Left colon (tissue), 2 donors: ENCODE data around the gene AKNA. TPM values are rescaled to one million over a fixed set of nuclear protein-coding genes. Genes with fewer than 3 reads are reported as not detected.

ENCODE experiments used
- ATAC-seq: fragments of 200-7000 bp; cut with Tn5 transposase; one replicate; pipeline ENCODE4 v1.9.1; 2020; ENCODE audit warnings: mild to moderate bottlenecking, moderate library complexity
- DNase-seq, 2 donors: peaks; one replicate each; pipeline ENCODE4 v3.0.0-alpha.2; 2020
- intact Hi-C, 2 donors: fragments of 100-400 bp; cut with DNase I in 1 of 2; cut with micrococcal nuclease in 1 of 2; formaldehyde crosslinking; loops; one replicate each; pipeline versions ENCODE4 v1.11.2 to v1.14.0; 2022; cut with DNase I, micrococcal nuclease
- total RNA-seq, 2 donors: library from RNA; stranded (reverse); fragmentation: NEBNext Ultra II Directional; extraction: Animal tissue kit (Norgen Biotek cat#: 25700); gene quantifications; one replicate each; pipeline ENCODE4 v1.2.1, GENCODE V29; 2021
- donor health status: DM: no; HTN: no; CAD: no.
- donor health status: DM: yes; HTN: yes; CAD: no.

AKNA gene
- total RNA-seq, 2 donors from 2014 or later, result 32.4 to 35.9 TPM

DNA sequence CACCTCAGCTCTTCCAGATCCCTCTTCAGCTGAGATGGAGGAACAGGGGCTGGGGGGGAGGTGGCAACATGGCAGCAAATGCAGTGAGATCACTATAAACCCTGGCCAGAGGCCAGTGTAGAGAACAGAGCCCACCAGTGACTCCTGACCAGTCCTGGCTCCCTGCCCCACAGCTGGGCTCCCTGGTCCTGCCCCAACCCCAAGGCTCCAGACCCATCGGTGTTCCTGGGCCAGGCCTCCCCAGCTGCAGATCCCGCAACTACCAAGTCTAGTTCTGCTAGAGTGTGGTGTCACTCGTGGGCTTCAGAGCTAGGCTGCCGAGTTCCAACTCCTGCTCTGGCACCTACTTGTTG lies 16.8 kb downstream of the AKNA start:
- intact Hi-C loops, result no loop called here
- no peak for ATAC-seq
- peak in 1 of 2 donors; percentile 17 for DNase-seq

DNA sequence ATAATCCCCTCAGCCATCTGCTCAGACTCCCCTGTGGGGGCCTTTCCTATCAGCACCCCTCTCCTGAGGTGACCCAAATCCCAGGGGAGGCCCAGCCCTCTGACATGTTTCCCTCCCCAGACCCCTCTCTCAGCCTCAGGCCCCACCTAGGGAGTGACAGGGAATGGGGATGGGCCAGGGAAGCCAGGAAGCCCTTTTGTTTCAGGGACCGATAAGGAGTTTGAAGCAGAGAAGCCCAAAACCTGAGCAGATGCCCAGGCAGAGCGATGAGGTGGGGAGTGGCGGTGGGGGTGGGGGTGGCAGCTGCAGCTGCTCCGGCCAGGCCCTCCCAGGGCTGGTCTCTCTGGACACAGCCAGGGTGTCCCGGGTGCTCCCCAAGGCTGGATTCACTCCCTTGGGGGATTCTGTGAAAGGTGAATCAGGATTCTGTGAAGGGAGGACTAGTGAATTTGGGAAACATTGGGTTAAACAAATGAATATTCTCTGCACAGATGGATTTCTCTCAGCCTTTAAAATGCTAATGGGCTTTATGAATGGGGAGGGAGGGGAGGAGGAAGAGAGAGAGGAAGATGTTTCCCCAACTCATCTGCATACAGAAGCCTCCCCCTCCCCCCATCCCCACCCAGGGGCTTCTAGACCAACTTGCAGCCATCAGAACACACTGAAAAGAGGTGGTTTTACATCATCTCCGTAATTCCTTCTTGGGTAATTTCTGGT lies 17.4 kb downstream of the AKNA start:
- no peak for DNase-seq
- ATAC-seq, result no peak
- intact Hi-C loops, result no loop called here

DNA sequence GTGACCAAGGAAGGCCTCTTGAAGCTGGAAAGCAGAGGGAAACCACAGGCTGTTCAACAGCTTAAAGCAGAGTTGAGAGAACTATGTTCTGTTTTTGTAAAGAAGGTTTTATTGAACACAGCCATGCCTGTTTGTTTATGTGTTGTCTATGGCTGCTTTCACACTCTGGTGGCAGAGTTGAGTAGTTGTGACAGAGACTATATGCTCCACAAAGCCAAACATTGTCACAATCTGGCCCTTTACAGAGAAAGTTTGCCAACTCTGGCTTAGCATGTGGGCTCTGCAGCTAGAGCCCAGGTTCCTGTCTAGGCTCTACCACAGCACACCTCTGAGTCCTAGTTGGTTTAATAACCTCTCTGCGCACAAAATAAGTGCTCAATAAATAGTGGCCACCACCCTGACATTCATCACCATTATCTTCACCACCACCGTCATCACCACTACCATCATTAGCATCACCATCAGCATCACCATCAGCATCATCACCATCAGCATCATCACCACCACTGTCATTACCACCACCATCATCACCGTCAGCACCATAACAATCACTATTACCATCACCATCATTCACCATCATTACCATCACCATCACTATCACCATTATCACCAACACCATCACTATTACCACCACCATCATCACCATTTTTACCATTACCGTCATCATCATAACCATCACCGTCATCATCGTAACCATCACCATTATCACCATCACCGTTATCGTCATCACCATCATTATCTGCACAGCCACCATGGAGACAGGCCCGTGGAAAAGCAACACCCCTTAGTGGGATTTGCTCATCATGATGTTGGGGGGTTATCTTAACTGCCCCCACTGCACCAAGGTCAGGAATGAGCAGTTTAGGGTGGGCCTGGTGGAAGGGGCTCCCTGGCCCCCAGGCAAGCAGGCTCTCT lies 18.3 kb downstream of the AKNA start:
- DNase-seq (no peak), ATAC-seq (no peak)
- intact Hi-C loops, result no loop called here

DNA sequence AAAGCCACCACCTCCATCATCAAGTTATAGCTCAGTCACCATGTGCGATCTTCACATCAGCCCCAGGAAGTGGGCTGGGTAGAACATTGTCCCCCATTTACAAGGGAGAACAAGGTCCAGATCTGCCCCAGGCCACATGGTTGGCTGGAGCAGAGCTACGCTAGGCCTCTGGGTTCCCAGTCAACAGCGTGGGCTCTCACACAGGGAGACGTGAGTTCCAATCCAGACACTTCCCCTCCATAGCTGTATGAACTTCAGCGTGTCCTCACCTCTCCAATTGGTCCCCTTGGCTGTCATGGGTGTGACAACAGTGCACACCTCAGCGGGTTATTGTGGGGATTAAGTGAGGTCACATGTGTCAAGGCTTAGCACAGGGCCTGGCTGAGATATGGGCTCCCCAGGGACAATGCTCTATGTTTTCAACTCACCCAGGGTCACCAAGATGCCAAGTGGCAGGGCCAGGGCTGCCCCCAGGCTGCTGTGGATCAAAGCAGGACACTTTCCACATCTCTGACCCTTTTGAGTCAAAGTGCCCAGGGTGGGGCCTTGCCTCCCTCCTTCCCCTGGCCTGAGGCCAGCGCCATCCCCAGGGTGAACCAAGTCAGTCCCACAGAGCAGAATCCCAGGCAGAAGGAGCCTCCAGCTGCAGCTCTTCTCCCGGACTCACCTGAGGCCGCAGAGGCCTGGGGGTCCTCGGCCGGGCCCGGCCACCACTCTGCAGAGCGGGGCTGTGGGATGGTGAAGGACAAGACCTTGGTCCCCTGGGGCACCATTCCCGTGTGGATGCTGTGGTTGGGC lies 19.8 kb downstream of the AKNA start:
- intact Hi-C loops, result no loop called here
- ATAC-seq, result no peak
- no peak for DNase-seq

DNA sequence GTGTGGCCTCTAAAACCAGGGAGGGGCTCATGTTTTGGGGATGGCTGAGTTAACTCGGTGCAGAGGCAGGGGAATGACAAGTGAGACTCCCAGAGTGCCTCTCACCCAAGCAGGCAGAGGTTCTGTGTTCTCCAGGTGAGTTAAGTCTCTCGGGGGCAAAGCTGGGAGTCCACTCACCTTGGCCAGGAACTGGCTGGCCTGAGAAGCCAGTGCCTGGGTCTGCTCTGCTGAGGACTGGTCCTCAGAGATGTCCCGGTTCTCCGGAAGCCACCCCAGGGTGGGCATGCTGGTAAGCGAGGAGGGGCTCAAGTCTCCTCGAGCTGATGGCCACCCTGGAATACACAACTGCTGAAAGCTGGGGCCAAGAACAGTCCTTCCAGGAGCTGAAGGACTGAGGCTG lies 20.4 kb downstream of the AKNA start:
- intact Hi-C loops, result no loop called here
- ATAC-seq (no peak), DNase-seq (no peak)

DNA sequence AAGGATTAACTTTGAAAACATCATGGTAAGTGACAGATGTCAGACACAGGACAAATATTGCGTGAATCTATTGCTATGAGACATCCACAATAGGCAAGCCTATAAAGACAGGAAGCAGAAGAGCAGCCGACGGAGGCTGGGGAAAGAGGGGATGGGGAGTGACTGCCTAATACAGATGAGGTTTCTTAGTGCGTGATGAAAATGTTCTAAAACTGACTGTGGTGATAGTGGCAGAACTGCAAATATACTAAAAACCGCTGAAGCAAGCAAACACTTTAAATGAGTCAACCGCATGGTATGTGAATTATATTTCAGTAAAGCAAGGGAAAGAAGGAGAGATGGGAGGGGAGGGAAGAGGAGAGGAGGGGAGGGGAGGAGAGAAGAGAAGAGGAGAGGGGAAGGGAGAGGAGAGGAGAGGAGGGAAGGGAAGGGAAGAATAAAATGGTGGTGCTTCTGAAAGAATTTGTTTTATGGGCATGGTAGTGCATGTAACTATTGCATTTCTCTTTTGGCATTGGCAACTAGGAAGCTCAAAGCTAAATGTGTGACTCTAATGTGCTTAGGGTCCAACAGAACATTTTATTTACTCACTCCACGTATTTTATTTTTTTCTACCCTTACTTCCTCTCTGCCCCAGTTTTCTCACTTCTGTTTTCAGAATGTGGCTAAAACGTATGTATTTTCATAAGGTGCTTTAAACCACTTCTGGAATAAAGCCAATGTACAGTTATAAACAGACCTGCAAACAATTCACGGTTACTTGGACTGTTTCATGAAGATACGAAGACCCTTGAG lies 21.3 kb downstream of the AKNA start:
- DNase-seq, result no peak
- intact Hi-C loops, result no loop called here
- peak; percentile 53 for ATAC-seq

DNA sequence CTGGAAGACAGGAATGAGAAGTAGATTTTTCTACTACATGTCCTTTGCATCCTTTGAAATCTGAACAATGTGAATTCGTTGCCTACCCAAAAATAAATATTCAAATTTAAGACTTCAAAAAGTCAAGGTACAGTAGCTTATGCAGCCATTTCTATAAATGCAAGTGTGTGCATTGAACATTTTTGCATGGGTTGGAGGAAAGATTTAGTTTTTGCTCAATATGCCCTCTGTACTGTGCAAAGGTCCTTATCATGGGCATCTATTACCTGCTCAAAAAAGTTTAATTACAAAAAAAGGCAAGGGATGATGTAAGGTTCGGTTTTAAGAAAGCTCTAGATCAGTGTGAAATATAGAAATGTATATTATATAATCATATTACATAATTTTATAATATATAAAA lies 22.6 kb downstream of the AKNA start:
- no peak for DNase-seq
- intact Hi-C loops, result no loop called here
- ATAC-seq, result no peak

DNA sequence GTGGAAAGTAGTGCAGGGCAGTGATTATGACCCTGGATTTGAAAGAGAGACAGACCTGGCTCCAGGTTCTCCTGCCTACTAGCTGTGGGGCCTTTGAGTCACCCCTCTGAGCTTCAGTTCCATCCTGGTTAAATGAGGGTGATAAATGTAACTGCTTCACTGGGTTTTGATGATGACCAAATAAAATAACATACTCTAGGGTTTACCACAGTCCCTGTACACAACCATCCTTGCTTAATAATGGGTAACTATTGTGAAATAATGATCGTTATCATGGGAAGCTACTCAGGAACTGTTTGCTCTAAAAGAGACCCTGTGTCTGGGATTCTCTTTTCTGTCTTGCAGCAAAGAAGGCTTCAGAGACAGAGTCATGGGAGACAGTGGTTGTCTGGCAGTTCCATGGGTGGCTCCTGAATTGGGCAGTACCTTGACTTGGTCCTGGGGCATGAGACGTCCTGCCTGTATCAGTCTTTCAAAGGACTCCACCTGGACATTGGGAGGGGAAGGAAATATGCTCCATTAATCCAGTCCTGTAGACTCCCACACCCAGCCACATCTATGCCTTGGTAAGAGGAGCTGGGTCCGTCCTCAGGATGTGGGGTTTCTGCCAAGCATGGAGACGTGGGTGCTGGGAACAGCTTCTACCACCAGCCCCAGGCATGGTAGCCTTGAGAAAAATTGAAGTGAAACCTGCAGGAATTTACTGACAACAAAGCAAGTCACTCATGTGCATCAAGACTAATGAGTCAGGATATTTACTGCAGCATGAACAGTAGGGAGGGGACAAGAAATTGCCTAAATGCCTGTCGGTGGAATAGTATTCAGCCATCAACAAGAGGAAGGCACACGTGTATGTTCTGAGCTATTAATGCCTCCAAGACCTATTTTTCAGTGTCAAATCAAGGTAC lies 23.4 kb downstream of the AKNA start:
- ATAC-seq, result no peak
- no peak for DNase-seq
- intact Hi-C loops, result no loop called here

DNA sequence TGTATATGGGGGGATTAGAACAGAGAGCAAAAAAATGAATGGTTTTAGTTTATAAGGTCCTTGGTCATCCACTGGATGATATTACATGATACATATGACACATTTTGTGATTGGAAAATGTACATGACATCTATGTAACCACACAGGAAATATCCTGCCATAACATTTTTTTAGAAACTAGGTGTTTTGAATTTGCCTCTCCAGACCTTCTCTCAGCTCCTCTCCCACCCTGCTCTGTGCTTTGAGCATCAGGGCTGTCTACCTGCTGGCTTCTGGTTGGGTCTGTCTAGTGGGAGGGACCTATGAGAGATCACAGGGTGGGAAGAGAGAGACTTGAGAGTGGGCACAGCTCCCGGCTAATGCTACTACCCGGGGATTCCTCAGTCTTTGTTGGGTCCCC lies 24.4 kb downstream of the AKNA start:
- intact Hi-C loops, result no loop called here
- ATAC-seq (no peak), DNase-seq (peak in 1 of 2 donors; percentile 18)

DNA sequence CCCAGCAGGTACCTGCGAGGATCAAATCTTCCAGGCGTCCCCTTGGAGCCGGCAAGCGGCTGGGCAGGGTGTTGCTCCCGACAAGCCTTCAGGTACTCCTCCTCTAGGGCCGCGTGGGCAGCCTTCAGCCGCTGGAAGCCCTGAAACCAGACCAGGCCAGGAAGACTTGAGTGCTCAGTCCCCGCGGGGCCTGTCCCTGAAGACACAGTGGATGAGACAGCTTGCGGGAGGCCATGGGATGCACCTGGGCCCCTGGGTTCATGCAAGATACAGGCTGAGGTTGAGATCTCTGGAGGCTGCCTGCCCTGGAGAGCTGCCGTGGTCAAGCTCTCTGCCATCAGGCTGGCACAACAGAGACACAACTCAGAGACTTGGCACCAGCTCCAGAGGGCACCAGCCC lies 25.4 kb downstream of the AKNA start:
- intact Hi-C loops, result no loop called here
- DNase-seq, result peak in 1 of 2 donors; percentile 19
- no peak for ATAC-seq

DNA sequence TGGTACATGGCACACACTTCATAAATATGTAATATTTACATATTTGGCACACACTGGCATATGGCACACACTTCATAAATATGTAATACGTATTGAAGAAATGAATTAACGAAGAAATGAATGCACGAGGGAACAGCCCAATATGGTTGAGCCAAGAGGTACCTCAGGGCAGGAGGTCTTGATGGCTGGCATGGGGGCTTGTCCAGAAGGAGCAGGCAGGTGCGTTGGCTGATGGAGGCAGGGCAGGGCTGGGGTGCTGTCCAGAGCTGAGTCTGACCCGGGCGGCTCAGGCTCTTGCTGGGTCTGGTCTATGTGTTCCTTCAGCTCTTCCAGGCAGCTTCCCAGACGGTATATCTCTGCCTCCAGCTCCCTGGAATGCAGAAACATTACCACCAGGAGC lies 26.2 kb downstream of the AKNA start:
- ATAC-seq (no peak), DNase-seq (peak in 1 of 2 donors; percentile 9)
- intact Hi-C loops, result no loop called here

DNA sequence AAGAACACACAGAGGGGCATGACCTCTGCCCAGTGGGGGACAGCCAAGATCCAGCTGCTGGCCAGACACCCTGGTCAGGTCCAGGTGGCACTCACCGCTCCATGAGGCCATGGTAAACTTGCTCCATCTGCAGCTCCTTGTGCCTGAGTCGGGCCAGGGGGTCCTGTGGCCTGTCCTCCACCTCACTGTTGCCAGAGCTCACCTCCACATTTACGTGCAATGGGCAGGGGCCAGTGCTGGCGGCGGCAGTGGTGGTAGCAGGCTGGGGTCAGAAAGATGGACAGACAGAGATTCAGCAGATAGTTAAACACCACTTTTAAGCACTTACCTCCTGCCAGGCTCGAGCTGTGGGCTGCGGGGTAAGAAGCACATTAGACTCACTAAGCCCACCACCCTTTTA lies 28.0 kb downstream of the AKNA start:
- intact Hi-C loops, result no loop called here
- DNase-seq (peak in 1 of 2 donors; percentile 11), ATAC-seq (no peak)

DNA sequence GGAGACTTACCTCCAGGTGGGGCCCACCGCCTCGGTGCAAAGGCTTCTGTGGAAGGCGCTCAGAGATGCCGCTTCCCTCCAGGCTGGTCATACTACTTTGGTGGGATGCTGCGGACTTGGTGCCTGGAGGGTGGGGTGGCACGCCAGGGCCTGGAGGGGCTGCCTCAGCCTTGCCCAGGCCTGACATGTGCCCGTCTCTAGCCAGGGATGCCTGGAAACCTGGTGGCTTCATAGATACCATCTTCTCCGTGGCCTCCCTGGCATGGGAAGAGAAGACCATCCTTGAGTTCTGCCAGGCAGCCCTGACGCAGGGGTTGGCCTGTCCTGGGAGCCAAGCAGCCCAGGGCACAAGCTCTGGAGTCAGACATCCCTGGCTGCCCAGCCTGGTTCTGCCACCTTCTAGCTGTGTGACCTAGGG lies 29.9 kb downstream of the AKNA start:
- ATAC-seq, result no peak
- intact Hi-C loops, result no loop called here
- no peak for DNase-seq

DNA sequence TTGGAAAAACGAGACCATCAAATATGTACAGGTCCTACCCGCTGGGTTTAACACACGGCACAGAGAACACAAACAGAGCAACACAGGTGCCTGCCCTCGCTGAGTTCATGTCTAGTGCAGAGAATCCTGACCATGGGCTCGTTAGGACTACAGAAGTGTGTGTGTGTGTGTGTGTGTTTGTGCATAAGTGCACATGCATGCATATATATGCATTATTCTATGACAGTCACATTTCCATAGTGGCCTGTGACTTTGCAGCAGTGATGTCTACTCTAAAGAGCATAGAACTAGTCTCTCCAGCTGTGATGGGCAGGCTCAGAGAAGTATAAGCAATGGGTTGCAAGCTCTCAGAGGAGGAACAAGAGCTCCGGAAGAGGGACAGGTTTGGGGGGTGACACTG lies 30.4 kb downstream of the AKNA start:
- peak in 1 of 2 donors; percentile 0 for DNase-seq
- intact Hi-C loops, result no loop called here
- no peak for ATAC-seq

DNA sequence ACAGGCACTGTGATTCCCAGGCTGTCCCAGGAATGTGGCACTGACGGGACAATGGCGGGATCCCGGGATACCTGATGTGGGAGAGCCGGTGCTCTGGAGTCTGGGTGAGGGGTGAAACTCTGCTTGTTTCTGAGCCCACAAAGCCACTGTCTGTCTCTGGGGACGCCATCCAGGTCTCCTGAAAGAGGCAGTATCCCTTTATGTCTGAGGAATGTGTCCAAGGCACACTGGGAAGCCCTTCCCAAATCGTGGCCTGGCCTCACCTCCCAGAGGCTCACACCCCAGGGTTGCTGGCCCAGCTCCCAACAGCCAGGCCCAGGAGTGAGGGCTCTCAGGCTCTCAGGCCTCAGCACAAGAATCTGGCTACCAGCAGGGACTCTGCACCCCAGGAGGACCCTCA lies 31.0 kb downstream of the AKNA start:
- DNase-seq, result peak in 1 of 2 donors; percentile 10
- intact Hi-C loops, result no loop called here
- ATAC-seq, result no peak

DNA sequence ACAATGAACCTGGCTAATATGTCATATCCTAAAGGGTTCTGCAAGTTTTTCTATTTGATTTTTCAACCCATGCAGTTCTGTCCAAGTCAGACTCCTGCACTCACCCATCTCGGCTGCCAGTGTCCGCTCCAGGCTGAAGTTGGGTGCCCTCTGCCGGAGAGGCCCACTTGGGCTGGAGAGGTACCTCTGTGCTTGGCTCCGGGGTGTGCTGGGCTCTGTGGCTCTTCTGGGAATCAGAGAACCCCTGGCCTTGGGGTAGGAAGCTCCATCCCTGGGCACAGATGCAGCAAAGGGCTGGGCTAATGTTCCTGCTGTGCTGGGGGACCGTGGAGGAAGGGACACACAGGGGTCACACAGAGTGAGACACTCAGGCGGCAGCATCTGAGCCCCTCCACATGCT lies 32.0 kb downstream of the AKNA start:
- DNase-seq (peak in 1 of 2 donors; percentile 12), ATAC-seq (no peak)

DNA sequence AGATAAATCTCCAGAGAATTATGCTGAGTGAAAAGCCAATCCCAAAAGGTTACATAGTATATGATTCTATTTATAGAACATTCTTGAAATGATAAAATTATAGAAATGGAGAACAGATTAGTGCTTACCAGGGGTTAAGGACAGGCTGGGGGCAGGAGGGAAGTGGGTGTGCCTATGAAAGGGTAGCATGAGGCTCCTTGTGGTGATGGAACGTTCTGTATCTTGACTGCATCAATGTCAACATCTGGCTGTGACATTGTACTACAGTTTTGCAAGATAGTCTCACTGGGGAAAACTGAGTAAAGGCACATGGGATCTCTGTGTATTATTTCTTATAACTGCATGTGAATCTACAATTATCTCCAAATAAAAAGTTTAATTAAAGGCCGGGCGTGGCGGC lies 35.9 kb downstream of the AKNA start:
- intact Hi-C loops, result no loop called here

More for the DNA sequence above, 32.0 kb downstream of the AKNA start:
- intact Hi-C loops, result no loop called here

More for the DNA sequence above, 35.9 kb downstream of the AKNA start:
- no peak for DNase-seq
- no peak for ATAC-seq
